Stimulated activated CD8-positive, alpha-beta memory T cell treated with anti-CD3 and anti-CD28 coated beads, Interleukin-4, amount 100 ng/mL, for 48 hours (primary cell): ENCODE results near the gene SYT2.

Experiments
- DNase-seq: peaks from one replicate; pipeline ENCODE4 v3.0.0-alpha.2; 2020

Gene SYT2

DNA sequence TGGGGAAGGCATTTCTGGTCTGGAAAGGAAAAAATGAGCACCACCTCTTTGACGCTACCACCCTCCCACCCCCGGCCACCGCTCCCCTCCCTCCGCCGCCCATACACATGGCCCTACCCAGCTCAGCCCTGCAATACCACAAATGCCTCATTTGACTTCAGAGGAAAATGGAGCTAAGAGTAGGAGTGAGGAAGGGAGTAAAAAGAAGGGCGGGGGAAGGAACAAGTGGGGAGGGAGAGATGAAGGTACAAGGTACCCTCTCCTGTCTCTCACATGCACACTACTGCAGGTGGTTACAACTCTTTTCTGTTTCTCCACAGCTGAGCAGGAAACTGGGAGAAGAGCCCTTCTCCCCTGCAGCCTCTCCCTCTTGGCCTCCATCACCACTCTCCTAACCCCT lies 7.1 kb downstream of the SYT2 start:
- no peak for DNase-seq

DNA sequence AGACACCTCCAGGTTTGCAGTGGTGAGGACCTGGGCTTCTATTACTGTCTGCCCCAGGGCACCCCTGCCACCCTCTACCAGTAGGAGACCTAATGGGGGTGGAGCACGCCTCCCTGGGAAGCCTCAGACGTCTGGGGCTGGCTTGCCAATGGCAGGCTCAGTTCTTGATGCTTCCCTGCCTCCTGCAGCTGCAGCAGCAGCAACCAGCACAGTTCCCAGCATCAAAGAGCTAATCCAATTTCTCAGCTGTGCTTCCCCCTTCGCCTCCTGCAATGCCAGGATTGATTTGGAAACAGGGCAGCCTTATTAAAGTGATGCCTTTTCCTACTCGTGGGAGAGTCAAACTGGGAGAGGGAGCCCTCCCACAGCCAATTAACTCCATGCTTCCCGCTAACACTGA lies 8.2 kb downstream of the SYT2 start:
- no peak for DNase-seq

DNA sequence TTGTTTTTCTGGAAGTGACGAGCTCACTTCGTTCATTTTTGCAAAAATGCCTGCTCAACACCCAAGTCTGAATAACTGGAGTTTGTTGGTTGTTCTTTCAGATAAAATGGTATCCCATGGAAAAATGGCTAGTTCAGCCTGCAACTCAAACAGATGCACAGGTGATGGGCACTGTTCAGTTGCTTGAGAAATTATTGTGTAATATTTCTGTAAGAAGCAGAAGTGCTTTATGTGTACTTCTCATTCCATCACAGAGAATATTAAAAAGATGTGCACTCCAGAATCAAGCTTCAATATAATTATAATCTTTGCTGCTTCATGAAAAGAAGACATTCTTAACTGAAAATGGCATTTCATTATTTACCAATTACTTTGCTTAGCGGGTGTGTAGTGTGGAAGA lies 9.1 kb downstream of the SYT2 start:
- DNase-seq, result no peak

DNA sequence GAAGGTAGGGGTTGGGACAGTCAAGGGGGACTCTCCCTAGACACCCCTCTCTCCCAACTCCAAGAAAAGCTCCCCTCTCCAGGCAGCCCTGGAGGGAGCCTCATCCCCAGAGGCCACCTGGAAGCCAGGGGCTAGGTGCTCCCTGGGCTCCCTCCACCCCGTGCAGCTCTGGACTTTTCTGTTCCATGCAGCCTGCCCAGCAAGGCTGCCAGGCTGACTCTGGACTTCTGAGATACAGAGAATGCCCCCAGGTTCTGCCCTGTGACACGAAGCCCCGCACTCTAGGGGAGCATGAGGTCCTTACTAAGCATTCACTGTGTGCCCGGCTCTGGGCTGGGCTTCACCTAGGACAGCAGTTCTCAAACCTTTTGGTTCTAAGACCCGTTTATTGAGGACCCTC lies 10.2 kb downstream of the SYT2 start:
- no peak for DNase-seq

DNA sequence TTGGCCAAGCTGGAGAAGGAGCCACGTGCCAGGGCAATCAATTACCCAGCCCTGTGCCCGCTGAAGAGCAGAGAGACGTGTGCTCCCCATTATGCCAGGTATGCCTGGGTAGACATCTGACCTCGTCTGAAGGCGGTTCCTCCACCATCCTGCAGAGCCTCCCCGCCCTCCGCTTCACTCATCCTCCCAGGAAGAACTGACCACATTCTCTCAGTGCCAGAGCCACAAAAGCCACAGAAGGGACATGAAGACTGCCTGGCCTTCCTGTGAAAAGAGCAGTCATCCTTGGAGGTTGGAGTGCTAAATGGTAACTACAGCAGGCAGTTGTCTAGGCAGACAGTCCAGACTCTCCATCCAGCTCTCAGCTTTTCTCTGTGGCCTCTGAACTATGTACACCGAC lies 12.0 kb downstream of the SYT2 start:
- no peak for DNase-seq

DNA sequence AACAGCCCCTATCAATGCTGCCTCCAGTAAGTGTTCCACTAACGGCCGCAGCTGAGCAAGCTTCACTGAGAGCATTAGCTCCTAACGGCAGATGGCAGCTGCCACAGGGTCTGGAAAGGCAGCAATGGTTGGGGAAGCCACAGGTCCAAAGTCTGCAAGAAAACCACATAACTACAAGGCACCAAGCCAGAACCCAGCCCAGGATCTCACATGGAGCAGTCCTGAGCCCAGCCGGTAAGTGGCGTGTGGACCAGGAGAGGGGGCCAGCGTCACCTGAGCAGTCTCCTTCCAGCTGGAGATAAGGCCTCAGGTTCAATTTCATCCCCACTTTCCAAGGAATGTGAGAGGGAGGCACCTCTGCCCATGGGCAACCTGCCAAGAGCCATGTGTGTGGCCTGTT lies 13.2 kb downstream of the SYT2 start:
- no peak for DNase-seq

DNA sequence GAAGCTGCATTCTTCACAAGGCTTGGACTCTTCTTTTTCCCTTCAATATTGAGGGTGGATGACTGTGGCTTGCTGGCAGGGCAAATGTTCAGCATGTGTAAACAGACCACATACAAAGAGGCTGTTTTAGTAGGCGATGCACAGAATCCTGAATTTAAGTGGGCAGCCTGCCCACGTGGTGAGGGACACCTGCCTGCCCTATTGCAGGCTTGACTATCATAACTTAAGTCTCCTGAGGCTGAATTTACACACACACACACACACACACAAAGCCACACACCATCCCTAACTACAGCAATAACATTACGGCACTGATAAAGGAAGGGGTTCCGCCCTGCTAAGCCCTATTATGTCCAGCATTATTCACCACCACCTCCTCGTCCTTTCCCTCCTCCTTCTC lies 15.9 kb downstream of the SYT2 start:
- DNase-seq, result no peak

DNA sequence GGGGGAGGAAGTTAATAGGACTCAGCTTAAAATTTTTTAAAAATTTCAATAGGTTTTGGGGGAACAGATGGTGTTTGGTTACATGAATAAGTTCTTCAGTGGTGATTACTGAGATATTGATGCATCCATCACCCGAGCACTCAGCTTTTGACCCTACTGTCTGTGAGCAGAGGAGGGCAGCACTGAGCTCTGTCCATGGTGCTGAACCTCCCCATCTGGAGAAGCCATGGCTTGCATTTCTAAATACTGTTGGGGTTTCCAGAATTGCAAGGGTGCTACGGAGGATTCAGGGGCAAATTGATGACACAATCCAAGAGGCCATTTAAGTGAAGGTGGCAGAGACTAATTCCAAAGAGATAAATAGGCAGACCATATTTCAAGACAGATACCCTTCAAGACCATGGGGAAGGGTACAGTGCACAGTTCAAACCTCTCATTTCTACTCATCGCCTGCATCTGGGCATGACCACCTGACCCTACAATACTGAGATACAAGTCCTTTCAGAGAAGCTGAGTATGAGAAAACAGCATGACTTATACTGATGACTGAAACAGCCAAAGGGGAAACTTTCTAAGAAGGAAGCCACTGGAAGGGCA lies 17.2 kb downstream of the SYT2 start:
- peak; percentile 82 for DNase-seq

DNA sequence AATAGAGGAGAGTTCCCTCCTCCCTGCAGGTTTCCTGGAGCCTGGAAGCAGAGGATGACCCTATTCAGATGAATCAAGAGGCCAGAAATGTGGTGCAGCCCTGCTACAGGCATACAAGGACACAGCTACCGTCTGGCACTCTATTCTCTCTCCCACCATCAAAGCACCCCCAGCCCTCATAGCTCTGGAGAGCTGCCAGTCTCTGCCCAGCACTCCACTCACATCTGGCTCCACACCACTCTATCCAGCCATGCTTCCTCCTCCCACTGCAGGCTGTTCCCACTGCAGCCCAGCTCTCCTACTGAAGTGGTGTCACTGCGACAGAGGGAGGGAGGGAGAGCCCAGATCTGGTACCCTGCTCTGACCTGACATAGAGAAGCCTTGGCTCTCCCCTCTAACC lies 18.4 kb downstream of the SYT2 start:
- no peak for DNase-seq

DNA sequence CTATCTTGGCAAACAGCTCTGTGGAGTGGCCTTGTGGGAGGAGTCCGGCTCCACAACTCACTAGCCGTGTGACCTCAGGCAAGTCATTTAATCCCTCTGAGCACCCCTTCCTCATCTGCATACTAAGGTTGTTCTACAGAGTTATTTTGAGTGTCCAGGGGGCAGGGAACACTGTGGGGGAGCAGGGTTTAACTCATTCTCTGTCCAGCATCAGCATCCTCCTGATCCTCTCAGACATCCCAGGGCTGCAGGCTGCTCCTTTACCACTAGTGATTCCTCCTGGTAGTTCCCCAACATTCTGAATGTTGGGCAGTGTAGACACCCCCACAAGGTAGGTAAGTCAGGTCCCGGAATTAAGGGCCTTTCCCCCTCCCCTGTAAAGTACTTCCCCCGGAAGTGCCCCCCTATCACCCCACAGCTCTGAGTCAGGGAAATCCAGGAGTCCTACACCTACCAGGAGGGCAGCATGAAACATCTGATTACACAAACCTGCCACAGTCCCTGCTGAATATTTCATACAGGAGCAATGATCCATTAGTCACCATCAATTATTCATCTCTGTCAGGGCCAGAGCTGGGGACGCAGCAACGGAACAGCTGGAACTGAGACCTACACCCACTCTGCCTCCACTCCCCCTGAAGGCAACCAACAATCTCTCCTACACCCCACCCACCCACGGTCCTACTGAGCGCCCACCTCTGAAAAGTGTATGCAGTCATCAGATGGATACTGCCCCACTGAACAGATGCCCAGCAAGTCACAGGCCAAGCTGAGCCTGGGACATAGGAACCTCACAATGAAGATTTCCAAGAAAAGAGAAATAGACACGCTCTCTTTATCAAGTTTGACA lies 20.5 kb downstream of the SYT2 start:
- no peak for DNase-seq

DNA sequence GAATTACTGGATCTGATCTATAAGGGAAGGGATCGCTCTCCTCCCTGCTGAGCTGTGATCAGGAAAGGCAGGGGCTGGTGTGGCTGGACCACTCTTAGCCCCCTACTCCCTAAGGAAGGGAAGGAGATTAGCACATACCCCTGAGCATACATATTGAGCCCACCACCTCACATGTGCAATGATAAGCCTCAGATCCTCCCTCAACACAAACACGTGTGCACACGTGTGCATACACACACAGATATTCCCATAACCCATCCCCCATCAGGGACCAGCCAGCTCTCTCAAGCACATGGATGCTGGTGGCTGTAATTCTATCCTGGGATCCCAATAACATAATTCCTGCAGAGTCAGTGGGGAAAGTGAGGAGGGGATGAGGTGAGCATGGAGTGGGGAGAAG lies 21.2 kb downstream of the SYT2 start:
- no peak for DNase-seq

DNA sequence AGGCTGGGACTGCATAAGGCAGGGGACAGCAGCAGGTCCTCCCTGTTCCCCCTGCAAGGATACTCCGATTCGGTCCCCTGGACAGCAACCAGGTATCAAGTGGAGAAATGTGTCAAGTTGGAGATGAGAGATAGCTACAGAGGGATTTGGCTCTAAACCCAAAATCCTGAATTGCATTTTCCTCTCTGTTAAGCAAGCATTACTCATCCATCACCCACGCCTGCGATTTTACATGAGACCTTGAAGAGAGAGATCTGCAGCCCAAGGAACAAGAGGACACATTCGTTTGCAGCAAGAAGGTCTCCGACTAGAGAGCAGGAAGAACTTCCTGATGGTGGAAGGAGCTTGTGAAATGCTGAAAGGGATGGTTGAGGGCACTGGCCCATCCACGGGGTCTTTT lies 21.9 kb downstream of the SYT2 start:
- no peak for DNase-seq

DNA sequence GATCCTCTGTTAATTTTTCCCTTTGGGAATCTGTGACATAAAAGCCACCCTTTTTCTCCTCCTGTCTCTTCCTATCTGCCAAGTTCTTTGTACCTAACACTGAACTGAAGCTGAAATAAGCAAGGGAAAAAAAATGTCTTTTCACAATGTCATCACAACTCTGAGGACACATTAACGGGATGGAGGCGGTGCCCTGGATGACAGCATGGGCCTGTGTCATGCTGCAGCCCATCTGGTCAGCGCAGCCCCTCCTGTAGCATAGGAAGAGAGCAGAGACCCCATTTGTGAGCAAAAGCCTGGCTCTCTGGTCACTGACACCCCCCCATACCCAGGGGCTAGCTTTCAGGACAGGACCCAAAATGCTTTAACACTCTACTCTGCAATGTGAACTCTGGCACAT lies 22.5 kb downstream of the SYT2 start:
- no peak for DNase-seq

DNA sequence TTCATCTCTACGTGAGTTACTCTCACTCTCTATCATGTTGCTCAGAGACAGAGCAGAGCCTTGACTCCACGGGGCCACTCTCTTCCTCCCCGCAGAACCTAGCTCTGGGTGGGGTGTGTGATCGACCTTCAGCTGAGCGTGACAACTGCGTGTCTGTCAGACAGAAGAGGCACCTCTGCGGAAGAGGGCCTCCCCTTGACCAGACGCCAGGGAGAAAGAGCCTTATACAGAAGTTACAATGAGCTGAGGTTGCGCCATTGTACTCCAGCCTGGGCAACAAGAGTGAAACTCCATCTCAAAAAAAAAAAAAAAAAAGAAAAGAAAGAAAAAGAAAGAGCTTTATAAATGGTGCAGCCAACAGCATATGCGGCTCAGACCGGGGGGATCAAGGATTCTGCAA lies 22.9 kb downstream of the SYT2 start:
- no peak for DNase-seq

DNA sequence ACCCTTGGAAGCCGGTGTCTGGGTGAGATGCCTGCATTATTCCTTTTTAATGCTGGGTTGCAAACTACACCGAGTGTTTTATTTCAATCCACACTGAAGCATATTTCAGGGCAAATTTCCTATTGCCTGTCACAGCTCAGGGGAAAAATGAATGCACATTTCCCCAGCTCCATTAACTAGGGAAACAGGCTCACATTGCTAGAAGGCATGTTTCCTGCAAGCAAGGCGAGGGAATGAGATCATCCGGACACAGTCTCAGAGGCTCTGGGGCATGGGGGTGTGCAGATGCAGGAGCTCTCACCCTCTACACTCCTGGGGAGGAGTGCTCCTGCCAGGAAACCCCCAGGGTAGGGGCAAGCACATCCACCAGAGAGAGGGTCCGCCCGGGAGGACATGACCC lies 24.6 kb downstream of the SYT2 start:
- DNase-seq, result no peak

DNA sequence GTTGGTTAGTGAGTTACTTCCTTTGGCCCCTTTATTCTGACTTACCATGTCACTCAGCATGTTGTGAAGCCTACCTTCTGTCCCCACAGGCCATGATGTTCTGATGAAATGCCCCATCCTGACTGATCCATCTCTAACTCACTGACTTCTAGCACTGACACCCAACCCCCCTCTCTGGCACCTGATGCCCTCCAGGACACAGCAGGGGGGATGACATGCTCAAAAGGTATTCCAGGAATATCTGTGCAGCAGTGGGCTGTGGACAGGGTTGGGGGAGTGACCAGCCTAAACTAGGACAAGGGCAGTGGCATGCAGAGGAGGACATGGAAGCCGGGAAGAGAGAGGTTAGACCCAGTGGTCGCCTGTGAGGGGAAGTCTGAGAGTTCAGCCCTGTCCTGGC lies 25.5 kb downstream of the SYT2 start:
- no peak for DNase-seq

DNA sequence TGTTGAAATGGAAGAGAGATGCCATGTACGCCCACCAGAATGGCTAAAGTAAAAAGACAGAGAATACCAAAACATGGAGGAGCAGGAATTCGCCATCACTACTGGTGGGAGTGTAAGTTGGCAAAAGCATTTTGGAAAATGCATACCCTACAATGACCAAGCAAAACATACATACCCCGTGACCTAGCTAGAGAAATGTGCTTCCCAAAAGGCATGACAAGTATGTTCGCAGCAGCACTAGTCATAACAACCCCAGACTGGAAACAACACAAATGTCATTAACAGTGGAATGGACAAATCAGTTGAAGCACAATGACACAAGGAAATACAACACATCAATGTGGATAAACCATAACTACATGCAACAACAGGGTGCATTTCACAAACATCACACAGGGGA lies 27.2 kb downstream of the SYT2 start:
- no peak for DNase-seq

DNA sequence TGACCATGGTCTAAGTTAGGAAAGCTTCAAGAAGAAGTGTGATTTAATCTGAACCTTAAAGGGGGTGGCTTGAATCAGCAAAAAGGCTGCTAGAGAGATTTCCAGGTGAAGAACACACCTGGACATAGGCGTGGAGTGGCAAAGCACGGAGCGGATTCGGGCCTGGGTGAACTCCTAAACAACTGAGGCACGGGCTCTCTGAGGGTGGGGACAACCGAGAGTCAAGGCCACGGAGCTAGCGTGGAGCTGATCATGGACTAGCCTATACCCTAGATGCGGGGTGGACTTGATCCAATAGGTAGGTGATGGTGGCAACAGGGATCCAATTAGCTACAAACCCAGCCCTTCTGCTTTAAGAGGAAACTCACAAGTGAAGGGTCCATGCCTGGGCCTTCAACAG lies 27.8 kb downstream of the SYT2 start:
- DNase-seq, result no peak

DNA sequence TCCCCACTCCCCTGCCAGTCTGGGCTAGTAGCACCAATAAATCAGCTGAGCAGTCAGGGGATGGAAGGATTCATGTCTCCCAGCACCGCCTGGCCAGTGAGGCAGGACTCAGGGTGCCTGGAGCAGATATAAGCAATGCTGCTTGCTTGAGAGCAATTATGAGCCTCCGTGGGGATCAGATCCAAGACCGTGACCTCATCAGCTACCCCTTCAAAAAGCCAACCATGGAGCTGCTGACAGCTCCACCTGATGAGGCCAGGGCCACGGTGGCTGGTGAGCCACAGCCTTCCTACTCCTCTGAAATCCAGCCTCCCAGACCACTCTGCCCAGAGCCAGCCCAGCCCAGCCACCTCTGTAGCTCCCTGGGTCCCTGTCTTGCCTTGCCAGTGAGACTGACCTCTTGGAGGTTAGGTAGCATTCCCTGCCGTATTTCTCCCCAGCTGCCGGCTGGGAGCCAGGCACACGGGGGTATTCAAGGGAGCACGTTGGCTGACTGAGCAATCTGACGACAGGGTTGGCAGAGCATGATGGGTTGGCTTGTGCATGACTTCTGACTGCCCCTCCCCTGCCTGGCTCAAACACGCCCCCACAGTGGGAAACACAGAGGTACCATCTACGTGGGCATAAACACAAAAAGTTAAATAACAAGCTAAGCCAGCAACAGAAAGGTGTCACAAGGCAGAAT lies 28.4 kb downstream of the SYT2 start:
- DNase-seq, result no peak

DNA sequence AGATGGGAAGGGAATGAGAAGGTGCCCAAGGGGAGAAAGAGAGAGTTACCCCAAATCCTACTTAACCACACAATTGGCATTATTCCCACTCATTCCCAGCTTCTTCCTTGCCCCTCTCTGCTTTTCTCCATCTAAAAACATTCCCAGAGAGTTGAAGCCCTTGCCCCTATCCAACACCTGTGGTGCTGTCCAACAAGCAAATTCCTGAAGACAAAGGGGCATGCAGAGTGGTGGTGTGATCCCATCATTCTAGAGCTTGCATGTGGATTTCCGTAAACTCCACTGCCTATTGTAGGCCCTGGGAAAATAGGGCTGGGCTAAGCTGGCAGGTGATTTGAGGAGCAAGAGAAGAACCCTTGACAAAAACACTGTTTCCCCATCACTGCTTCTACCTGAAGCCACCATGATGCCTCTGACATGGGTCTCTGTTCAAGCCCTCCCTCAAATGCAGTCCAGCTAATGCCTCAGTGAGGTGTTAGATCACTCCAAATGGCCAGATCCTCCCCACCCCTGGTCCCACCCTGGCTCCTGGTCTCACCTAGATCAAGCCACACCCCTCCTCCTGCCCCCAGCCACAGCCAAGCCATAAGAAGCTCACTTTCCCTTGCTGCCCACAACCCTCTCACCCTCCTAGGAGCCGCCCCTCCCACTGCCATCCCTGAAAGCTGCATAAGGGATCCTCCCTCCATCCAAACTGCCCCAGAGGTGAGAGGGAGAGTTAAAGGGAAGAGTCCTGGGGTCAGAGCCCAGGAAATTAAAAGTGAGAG lies 29.5 kb downstream of the SYT2 start:
- DNase-seq, result no peak

DNA sequence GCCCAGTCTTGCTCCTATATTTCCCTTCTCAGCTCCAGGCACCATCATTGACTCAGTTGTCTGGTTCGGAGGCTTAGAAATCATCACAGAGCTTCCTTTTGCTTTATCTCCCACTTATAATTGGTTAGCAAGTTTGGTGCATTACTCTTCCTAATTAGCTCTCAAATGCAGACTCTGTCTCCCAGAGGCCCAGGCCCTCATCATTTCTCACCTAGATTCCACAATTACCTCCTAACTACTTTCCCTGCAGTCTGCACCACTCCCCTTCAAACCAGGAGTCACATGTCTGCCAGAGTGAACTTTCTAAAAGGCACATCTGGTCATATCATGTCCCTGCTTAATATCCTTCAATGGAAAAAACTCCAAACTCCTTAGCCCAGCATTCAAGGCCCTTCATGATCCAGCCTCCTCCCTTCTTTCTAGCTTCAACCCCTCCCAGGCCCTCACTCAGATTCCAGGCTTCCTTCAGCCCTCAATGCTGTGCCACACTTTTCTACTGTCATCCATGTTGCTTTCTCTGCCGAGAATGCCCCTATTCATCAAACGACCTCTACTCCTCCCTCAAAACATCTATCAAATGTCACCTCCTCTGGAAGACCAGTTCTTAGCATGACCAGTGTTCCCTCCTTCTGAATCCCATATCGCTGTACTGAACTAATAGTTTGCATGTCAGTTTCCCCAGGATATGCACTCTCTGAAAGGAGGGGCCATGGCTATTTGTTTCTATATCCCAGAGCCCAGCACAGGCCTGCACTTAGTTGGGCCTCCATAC lies 30.7 kb downstream of the SYT2 start:
- no peak for DNase-seq

DNA sequence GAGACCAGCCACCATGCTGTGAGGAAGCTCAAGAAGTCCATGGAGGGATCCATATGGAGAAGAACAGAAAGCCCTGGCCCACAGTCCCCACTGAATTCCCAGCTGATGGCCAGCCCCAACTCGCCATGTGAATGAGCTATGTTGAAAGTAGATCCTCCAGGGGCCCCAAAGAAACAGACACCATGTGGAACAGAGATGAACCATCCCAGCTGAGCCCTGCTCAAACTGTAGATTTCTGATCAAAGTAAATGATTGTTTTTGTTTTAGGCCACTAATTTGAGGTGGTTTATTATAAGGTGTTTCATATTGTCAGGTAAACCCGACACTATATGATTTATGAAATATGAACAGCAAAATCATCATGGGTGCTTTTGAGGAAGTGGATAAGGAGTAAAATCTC lies 32.8 kb downstream of the SYT2 start:
- DNase-seq, result no peak

DNA sequence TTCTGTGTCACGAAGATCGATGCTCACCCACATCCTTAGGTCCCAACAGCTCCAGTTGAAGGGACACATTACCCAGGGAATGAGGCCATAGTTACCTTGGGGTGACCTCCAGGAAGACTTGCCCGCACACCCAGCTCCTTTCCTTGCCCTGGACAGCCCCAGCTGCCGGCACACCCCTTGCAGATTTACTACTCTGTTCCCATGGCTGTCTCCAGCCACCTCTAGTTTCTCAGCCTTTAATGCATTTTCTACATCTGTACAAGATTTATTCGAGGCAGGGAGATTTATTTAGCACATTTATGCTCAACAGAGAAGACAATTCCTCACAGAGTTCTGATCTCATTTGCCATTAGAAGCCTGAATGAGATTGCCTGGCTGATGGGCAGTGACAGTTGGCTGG lies 36.7 kb downstream of the SYT2 start:
- no peak for DNase-seq
